Measurements from ENCODE around the gene MRAS.
"Not testable (repeated sequence)": the region's sequence is repeated elsewhere in the genome, so short reads cannot be mapped to it uniquely, and the experiment has no call there.

The MRAS gene

GRCh38 chr3:138450704-138451424, 102.5 kb downstream of the MRAS start:
- no peak for DNase-seq

GRCh38 chr3:138451595-138452162, 103.3 kb downstream of the MRAS start:
- no peak for DNase-seq

GRCh38 chr3:138452436-138452835, 104.1 kb downstream of the MRAS start:
- no peak for DNase-seq

GRCh38 chr3:138453940-138454339, 105.6 kb downstream of the MRAS start:
- DNase-seq: not testable (repeated sequence)

Data from hematopoietic multipotent progenitor cell treated with erythropoietin and hydrocortisone succinate and interleukin-3 and kit ligand, for 6 days (in vitro differentiated cells).